HEK293 (cell line): ENCODE measurements around the gene ENAH.

Source experiments
- CTCF ChIA-PET: fragments of 350-600 bp; formaldehyde crosslinking; extraction: SDS; loops from one replicate; lab custom pipeline; 2021; ENCODE audit warnings: antibody characterized with exemption; lab: Yijun Ruan, JAX
- POLR2A ChIA-PET: fragments of 300-600 bp; formaldehyde crosslinking; extraction: SDS; loops from one replicate; lab custom pipeline; 2020; ENCODE audit warnings: antibody characterized with exemption, inconsistent platforms; lab: Yijun Ruan, JAX
- H3K27ac ChIP-seq: fragments of 200-500 bp; sonication (Bioruptor generic); 2 replicates; pipeline ENCODE4 v1.5.1; 2014; ENCODE audit warnings: low read depth, low read length, control low read depth, inconsistent platforms; ENCODE audit errors: extremely low read depth
- H3K36me3 ChIP-seq, 2 experiments: fragments of 200-500 bp in 1 of 2; sonication (Bioruptor generic) in 1 of 2; 1 replicate in 1 of 2; 2 replicates in 1 of 2; pipeline ENCODE4 v1.5.1; 2014 to 2017; ENCODE audit warnings: inconsistent platforms in 2 of 2, low read length in 2 of 2; ENCODE audit not compliant: control insufficient read depth in 2 of 2, insufficient read depth in 1 of 2
- H3K4me1 ChIP-seq: fragments of 200-500 bp; sonication (Bioruptor generic); 2 replicates; pipeline ENCODE4 v1.5.1; 2014; ENCODE audit warnings: mild to moderate bottlenecking, low read length, inconsistent platforms; ENCODE audit not compliant: control insufficient read depth, insufficient read depth
- H3K4me3 ChIP-seq: 2 replicates; pipeline ENCODE4 v1.5.1; 2011; ENCODE audit warnings: low read depth, mild to moderate bottlenecking, control low read depth, low read length, moderate library complexity
- H3K9me3 ChIP-seq: fragments of 200-500 bp; sonication (Bioruptor generic); 2 replicates; pipeline ENCODE4 v1.5.1; 2014; ENCODE audit warnings: low read depth, low read length, inconsistent platforms; ENCODE audit not compliant: control insufficient read depth, insufficient read depth
- EGR2 ChIP-seq: fragments of 450-650 bp; formaldehyde crosslinking; IDR thresholded peaks from 2 replicates; pipeline ENCODE4 v1.5.1; 2016; ENCODE audit warnings: low read depth, missing biosample characterization, missing genetic modification characterization
- FEZF1 ChIP-seq: fragments of 450-650 bp; formaldehyde crosslinking; IDR thresholded peaks from 2 replicates; pipeline ENCODE4 v1.5.1; 2016; ENCODE audit warnings: missing biosample characterization, missing genetic modification characterization
- IKZF3 ChIP-seq: fragments of 450-650 bp; IDR thresholded peaks from 2 replicates; pipeline ENCODE4 v1.5.0; 2018; ENCODE audit warnings: missing biosample characterization, mild to moderate bottlenecking, missing genetic modification characterization, moderate library complexity
- PRDM10 ChIP-seq: fragments of 450-650 bp; formaldehyde crosslinking; IDR thresholded peaks from 2 replicates; pipeline ENCODE4 v1.5.1; 2016; ENCODE audit warnings: missing biosample characterization, missing genetic modification characterization
- PRDM4 ChIP-seq: fragments of 450-650 bp; formaldehyde crosslinking; IDR thresholded peaks from 2 replicates; pipeline ENCODE4 v1.5.1; 2017; ENCODE audit warnings: missing biosample characterization, missing genetic modification characterization
- PRDM6 ChIP-seq: fragments of 450-650 bp; formaldehyde crosslinking; IDR thresholded peaks from 2 replicates; pipeline ENCODE4 v1.5.1; 2017; ENCODE audit warnings: missing biosample characterization, missing genetic modification characterization
- YY2 ChIP-seq: fragments of 450-650 bp; formaldehyde crosslinking; IDR thresholded peaks from 2 replicates; pipeline ENCODE4 v1.5.1; 2016; ENCODE audit warnings: missing biosample characterization, missing genetic modification characterization
- ZBTB10 ChIP-seq: fragments of 450-650 bp; formaldehyde crosslinking; IDR thresholded peaks from 2 replicates; pipeline ENCODE4 v1.5.1; 2016; ENCODE audit warnings: missing biosample characterization, missing genetic modification characterization
- ZBTB44 ChIP-seq: fragments of 450-650 bp; IDR thresholded peaks from 2 replicates; pipeline ENCODE4 v1.5.1; 2018; ENCODE audit warnings: missing biosample characterization, mild to moderate bottlenecking, missing genetic modification characterization
- ZEB2 ChIP-seq: fragments of 450-650 bp; formaldehyde crosslinking; IDR thresholded peaks from 2 replicates; pipeline ENCODE4 v1.5.1; 2016; ENCODE audit warnings: missing biosample characterization, missing genetic modification characterization
- ZIC2 ChIP-seq: fragments of 450-650 bp; formaldehyde crosslinking; IDR thresholded peaks from 2 replicates; pipeline ENCODE4 v1.5.1; 2016; ENCODE audit warnings: missing biosample characterization, missing genetic modification characterization
- ZNF157 ChIP-seq: fragments of 450-650 bp; formaldehyde crosslinking; IDR thresholded peaks from 2 replicates; pipeline ENCODE4 v1.5.1; 2016; ENCODE audit warnings: missing biosample characterization, missing genetic modification characterization
- ZNF184 ChIP-seq: fragments of 450-650 bp; IDR thresholded peaks from 2 replicates; pipeline ENCODE4 v1.5.1; 2018; ENCODE audit warnings: missing biosample characterization, mild to moderate bottlenecking, missing genetic modification characterization
- ZNF19 ChIP-seq: fragments of 450-650 bp; formaldehyde crosslinking; IDR thresholded peaks from 2 replicates; pipeline ENCODE4; 2016; ENCODE audit warnings: missing biosample characterization, missing genetic modification characterization, low read depth
- ZNF341 ChIP-seq: fragments of 450-650 bp; formaldehyde crosslinking; IDR thresholded peaks from 2 replicates; pipeline ENCODE4; 2016; ENCODE audit warnings: low read depth, missing biosample characterization, missing genetic modification characterization
- ZNF513 ChIP-seq: fragments of 450-650 bp; IDR thresholded peaks from 2 replicates; pipeline ENCODE4 v1.5.1; 2018; ENCODE audit warnings: missing biosample characterization, missing genetic modification characterization
- ZNF701 ChIP-seq: fragments of 450-650 bp; formaldehyde crosslinking; IDR thresholded peaks from 2 replicates; pipeline ENCODE4 v1.5.1; 2016; ENCODE audit warnings: missing biosample characterization, missing genetic modification characterization
- ZNF843 ChIP-seq: fragments of 450-650 bp; formaldehyde crosslinking; IDR thresholded peaks from 2 replicates; pipeline ENCODE4 v1.5.1; 2016; ENCODE audit warnings: missing biosample characterization, missing genetic modification characterization
- ZSCAN30 ChIP-seq: fragments of 450-650 bp; IDR thresholded peaks from 2 replicates; pipeline ENCODE4 v1.5.1; 2018; ENCODE audit warnings: missing biosample characterization, mild to moderate bottlenecking, missing genetic modification characterization, moderate library complexity

Gene ENAH

GRCh38 chr1:225697428-225697827 is 44.5 kb upstream of the ENAH start:
- Histone ChIP-seq H3K27ac (no peak overlapping the region), H3K9me3 (no peaks in the 10 kb centered on the region), H3K4me1 (peaks cover 30% of the 10 kb centered on the region), H3K4me3 (no peak overlapping the region), H3K36me3 (no peaks in the 10 kb centered on the region)
- TF ChIP-seq FEZF1 (tag by site-specific recombination) (no peak), ZIC2 (tag by site-specific recombination) (peak; percentile 20; the same call in 1 of the 2 replicates), PRDM4 (tag by site-specific recombination) (no peak), EGR2 (tag by site-specific recombination) (no peak), ZNF157 (tag by site-specific recombination) (no peak), ZBTB10 (no peak), ZNF19 (no peak), ZNF701 (tag by site-specific recombination) (no peak)
- ChIA-PET POLR2A (no interaction called here), CTCF (interaction anchor here (1.4 kb wide), 1 partner anchor 26 kb away, joined by 4 read pairs; no protein-coding TSS in a partner anchor)

- no peaks in the 10 kb centered on the region for H3K36me3 ChIP-seq
- H3K9me3 ChIP-seq, result no peaks in the 10 kb centered on the region
- H3K4me3 ChIP-seq, result no peak overlapping the region
- POLR2A ChIA-PET, result interaction anchor here (1.2 kb wide), 1 partner anchor 66 kb away, joined by 3 read pairs; no protein-coding TSS in a partner anchor
- no peak overlapping the region for H3K27ac ChIP-seq
- H3K4me1 ChIP-seq, result peaks cover 30% of the 10 kb centered on the region
- CTCF ChIA-PET, result interaction anchor here (0.6 to 1.4 kb wide), 2 partner anchors 76 to 88 kb away, joined by 3 to 4 read pairs; no protein-coding TSS in a partner anchor
- TF ChIP-seq IKZF3 (tag by site-specific recombination), result no peak
- no peak for TF ChIP-seq PRDM6 (tag by site-specific recombination)
- peak; percentile 17; the same call in 1 of the 2 replicates for TF ChIP-seq ZNF513
- TF ChIP-seq ZNF184 (tag by site-specific recombination), result no peak
- TF ChIP-seq YY2 (tag by site-specific recombination), result peak; percentile 76
- TF ChIP-seq ZEB2, result no peak
- TF ChIP-seq PRDM10 (tag by site-specific recombination), result peak; percentile 64; the same call in 1 of the 2 replicates
- peak; percentile 53; the same call in 1 of the 2 replicates for TF ChIP-seq FEZF1 (tag by site-specific recombination)
- peak; percentile 16; the same call in 1 of the 2 replicates for TF ChIP-seq ZBTB44 (tag by site-specific recombination)
- TF ChIP-seq ZNF843 (tag by site-specific recombination), result no peak
- no peak for TF ChIP-seq ZSCAN30 (tag by site-specific recombination)
- 0 out of 2 replicates have a peak, but pooled peaks have one; percentile 15 for TF ChIP-seq ZNF341 (tag by site-specific recombination)
These were observed 42.8 kb upstream of the ENAH start for GRCh38 chr1:225695578-225696337.
